ENCODE data around the gene MGLL. TPM values are rescaled to one million over a fixed set of nuclear protein-coding genes. Genes with fewer than 3 reads are reported as not detected.

MGLL gene
- total RNA-seq, 4 donors from 2014 or later: 12.6 to 44.8 (median 32.3) TPM

- H3K4me1 ChIP-seq: peaks cover 0 to 12% of the 10 kb centered on the region in 2 donors
- intact Hi-C loops (cut with DNase I; ENCODE audit: low total_unique reads): no loop called here
Observed at GRCh38 chr3:127749787-127750225, 72.5 kb downstream of the MGLL start.

DNA sequence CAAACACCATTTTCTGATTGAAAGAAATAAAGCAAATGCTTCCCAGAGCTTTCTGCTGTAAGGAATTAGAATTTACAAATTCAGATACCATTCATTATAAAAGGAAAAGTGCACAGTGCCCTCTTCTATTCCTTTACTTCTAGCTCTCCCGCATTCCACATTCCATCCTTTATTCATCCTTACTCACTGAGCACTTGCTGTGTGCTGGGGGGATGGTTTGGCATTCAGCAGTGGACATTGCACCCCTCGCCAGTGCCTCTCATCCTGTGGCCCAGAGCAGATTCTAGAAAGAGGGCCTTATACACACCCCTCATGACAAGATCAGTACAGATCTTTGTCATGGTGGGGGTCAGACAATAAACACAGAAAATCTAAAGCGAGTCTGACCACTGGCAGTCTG lies 73.0 kb downstream of the MGLL start:
- Histone ChIP-seq H3K4me3 (no peak overlapping the region), H3K27me3 (no peaks in the 10 kb centered on the region), H3K36me3 (no peaks in the 10 kb centered on the region), H3K9me3 (no peaks in the 10 kb centered on the region), H3K27ac (peak overlapping the region in 1 of 2 donors; percentile 25), H3K4me1 (peaks cover 0 to 12% of the 10 kb centered on the region in 2 donors)
- intact Hi-C loops (cut with DNase I; ENCODE audit: low total_unique reads): no loop called here
- no peak for TF ChIP-seq POLR2A (IDR thresholded peaks at IDR 0.05)
- TF ChIP-seq, protein P1, sequence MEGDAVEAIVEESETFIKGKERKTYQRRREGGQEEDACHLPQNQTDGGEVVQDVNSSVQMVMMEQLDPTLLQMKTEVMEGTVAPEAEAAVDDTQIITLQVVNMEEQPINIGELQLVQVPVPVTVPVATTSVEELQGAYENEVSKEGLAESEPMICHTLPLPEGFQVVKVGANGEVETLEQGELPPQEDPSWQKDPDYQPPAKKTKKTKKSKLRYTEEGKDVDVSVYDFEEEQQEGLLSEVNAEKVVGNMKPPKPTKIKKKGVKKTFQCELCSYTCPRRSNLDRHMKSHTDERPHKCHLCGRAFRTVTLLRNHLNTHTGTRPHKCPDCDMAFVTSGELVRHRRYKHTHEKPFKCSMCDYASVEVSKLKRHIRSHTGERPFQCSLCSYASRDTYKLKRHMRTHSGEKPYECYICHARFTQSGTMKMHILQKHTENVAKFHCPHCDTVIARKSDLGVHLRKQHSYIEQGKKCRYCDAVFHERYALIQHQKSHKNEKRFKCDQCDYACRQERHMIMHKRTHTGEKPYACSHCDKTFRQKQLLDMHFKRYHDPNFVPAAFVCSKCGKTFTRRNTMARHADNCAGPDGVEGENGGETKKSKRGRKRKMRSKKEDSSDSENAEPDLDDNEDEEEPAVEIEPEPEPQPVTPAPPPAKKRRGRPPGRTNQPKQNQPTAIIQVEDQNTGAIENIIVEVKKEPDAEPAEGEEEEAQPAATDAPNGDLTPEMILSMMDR (IDR thresholded peaks at IDR 0.05): no peak
- no peak for DNase-seq

More at GRCh38 chr3:127749787-127750225, 72.5 kb downstream of the MGLL start:
- Histone ChIP-seq H3K27ac (peak overlapping the region in 1 of 2 donors; percentile 25), H3K4me3 (no peak overlapping the region), H3K36me3 (no peaks in the 10 kb centered on the region), H3K27me3 (no peaks in the 10 kb centered on the region), H3K9me3 (no peaks in the 10 kb centered on the region)
- no peak for DNase-seq
- TF ChIP-seq POLR2A (IDR thresholded peaks at IDR 0.05): no peak
- TF ChIP-seq, protein P1 (IDR thresholded peaks at IDR 0.05): no peak

DNA sequence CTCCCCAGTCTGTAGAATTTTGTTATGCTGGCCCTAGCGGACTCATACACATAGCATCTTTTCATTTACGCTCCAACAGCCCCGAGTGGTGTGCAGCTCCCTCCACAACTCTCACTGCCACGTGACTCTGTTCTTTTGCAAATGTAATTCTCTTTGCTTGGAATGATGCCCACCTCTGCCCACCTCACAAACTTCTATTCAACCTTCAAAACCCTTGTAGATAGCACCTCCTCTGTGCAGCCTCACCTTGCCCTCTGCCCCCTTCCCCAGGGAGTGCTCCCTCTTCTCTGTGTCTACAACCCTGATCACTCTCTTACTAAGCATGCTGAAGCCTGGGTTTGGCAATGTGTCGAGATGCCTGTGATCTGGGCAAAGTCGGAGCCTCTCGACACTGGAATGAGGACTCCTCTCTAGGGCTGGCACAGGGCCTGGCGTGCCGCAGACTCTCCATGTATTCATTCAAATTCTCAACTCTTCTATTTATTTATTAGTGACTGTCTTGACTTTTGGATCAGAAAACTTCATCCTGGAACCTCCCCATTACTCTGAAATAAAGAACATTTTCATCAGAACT lies 73.5 kb downstream of the MGLL start:
- H3K9me3 ChIP-seq: no peaks in the 10 kb centered on the region
- DNase-seq: no peak
- TF ChIP-seq, protein P1 (IDR thresholded peaks at IDR 0.05): no peak
- TF ChIP-seq POLR2A (IDR thresholded peaks at IDR 0.05): no peak
- H3K4me1 ChIP-seq: peaks cover 0 to 12% of the 10 kb centered on the region in 2 donors
- intact Hi-C loops (cut with DNase I; ENCODE audit: low total_unique reads): no loop called here
- no peaks in the 10 kb centered on the region for H3K27me3 ChIP-seq
- no peaks in the 10 kb centered on the region for H3K36me3 ChIP-seq
- H3K4me3 ChIP-seq: no peak overlapping the region
- H3K27ac ChIP-seq: peak overlapping the region; percentile 31 to 74

DNA sequence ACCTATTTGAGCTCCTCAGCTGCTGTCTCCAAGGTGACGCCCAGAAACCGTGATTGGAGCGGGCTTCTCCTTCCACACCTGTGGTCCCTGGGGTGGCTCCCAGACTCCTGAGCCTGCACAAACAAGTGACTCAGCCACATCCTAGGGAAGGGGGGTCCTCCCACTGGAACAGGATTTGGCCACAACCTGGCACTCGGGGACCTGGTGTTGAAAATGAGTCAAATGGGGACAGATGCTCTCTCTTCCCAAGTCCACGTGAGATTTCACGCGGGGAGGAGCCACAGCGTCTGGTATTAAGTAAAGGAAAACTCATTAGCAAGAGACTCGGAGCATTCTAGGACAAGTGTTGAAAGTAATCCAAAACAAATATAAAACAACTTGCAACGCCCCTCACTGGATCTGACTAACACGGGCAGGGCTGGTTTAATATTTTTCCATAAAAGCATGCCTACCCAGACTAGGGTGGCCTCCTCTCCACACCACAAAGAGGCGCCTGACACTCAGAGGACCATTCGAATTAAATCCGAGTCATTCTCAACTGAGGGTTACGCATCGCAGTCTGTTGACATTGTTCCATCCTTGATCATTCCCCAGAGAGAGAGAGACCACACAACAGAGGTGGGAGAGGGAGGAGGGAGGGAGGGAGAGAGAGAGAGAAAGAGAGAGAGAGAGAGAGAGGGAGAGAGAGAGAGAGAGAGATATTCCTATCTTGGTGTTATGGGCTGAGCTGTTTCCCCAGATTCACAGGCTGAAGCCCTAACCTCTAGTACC lies 74.4 kb downstream of the MGLL start:
- TF ChIP-seq, protein P1 (IDR thresholded peaks at IDR 0.05): peak in 3 of 4 experiments; percentile 4 to 47 (median 9)
- no peak for TF ChIP-seq POLR2A (IDR thresholded peaks at IDR 0.05)
- H3K4me1 ChIP-seq: peaks cover 0 to 15% of the 10 kb centered on the region in 2 donors
- DNase-seq: peak; percentile 57 to 65
- intact Hi-C loops (cut with DNase I; ENCODE audit: low total_unique reads): no loop called here
- no peak overlapping the region for H3K4me3 ChIP-seq
- H3K27me3 ChIP-seq: no peaks in the 10 kb centered on the region
- peak overlapping the region; percentile 31 to 74 for H3K27ac ChIP-seq
- no peaks in the 10 kb centered on the region for H3K9me3 ChIP-seq
- H3K36me3 ChIP-seq: no peaks in the 10 kb centered on the region

- intact Hi-C loops (cut with DNase I; ENCODE audit: low total_unique reads): no loop called here
- Histone ChIP-seq H3K27ac (peak overlapping the region in 1 of 2 donors; percentile 74), H3K4me3 (no peak overlapping the region), H3K9me3 (no peaks in the 10 kb centered on the region), H3K4me1 (peaks cover 0 to 15% of the 10 kb centered on the region in 2 donors), H3K27me3 (no peaks in the 10 kb centered on the region), H3K36me3 (no peaks in the 10 kb centered on the region)
- TF ChIP-seq POLR2A (IDR thresholded peaks at IDR 0.05): no peak
- TF ChIP-seq, protein P1 (IDR thresholded peaks at IDR 0.05): no peak
- DNase-seq: no peak
Observed at GRCh38 chr3:127747066-127747465, 75.2 kb downstream of the MGLL start.
